Ectodermal cell (in vitro differentiated cells): ENCODE data around the gene METTL26.

Source experiments
- H3K27ac ChIP-seq: 2 replicates; pipeline ENCODE4 v1.7.0; 2013; ENCODE audit warnings: mild to moderate bottlenecking, low read depth, low read length; ENCODE audit not compliant: insufficient read depth, poor library complexity, severe bottlenecking
- H3K27me3 ChIP-seq: 2 replicates; pipeline ENCODE4 v1.7.0; 2013; ENCODE audit warnings: mild to moderate bottlenecking, low read length; ENCODE audit not compliant: insufficient read depth, control insufficient read depth, poor library complexity, severe bottlenecking
- H3K36me3 ChIP-seq: one replicate; pipeline ENCODE4 v1.7.0; 2013; ENCODE audit warnings: low read length; ENCODE audit not compliant: control insufficient read depth, insufficient read depth
- H3K4me1 ChIP-seq: one replicate; pipeline ENCODE4 v1.7.0; 2013; ENCODE audit warnings: low read length; ENCODE audit not compliant: control insufficient read depth, insufficient read depth
- H3K4me3 ChIP-seq: 2 replicates; pipeline ENCODE4 v1.7.0; 2013; ENCODE audit warnings: low read depth, low read length, control low read depth; ENCODE audit not compliant: insufficient read depth
- H3K9me3 ChIP-seq: 2 replicates; pipeline ENCODE4 v1.7.0; 2013; ENCODE audit warnings: mild to moderate bottlenecking, low read length, moderate library complexity; ENCODE audit not compliant: control insufficient read depth
- WGBS, 2 experiments: methylation state at CpG; one replicate each; pipeline ENCODE4 v1.1.7; 2013; ENCODE audit warnings: missing lambda C conversion rate in 2 of 2; 5-methylcytosine and 5-hydroxymethylcytosine counted together

METTL26 gene

DNA sequence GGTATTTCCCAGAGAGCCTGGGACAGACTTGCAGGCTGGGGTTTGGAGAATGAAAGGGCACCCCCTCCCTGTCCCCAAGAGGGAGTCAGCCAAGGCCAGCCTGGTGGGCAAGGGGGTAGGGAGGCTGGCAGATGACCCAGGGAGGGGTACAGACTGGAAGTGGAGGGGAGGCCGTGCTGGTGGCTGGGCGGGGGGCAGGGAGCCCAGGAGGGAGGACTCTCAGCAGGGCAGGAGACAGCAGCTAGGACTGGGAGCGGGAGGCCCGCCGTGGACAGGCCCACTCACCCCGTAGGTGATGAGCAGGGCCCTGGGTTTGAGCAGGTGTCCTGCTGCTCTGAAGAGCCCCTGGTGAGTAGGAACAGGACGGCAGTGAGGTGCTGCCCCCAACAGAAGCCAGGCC is 1.1 kb downstream of the METTL26 start:
- H3K36me3 ChIP-seq, result no peaks in the 10 kb centered on the region
- no peaks in the 10 kb centered on the region for H3K9me3 ChIP-seq
- WGBS, 2 experiments, result 88 to 90% methylated on average over 7 of the region's 7 CpGs
- no peak overlapping the region for H3K27ac ChIP-seq
- no peaks in the 10 kb centered on the region for H3K27me3 ChIP-seq
- H3K4me3 ChIP-seq, result peak overlapping the region; percentile 77
- peaks cover 35% of the 10 kb centered on the region for H3K4me1 ChIP-seq

DNA sequence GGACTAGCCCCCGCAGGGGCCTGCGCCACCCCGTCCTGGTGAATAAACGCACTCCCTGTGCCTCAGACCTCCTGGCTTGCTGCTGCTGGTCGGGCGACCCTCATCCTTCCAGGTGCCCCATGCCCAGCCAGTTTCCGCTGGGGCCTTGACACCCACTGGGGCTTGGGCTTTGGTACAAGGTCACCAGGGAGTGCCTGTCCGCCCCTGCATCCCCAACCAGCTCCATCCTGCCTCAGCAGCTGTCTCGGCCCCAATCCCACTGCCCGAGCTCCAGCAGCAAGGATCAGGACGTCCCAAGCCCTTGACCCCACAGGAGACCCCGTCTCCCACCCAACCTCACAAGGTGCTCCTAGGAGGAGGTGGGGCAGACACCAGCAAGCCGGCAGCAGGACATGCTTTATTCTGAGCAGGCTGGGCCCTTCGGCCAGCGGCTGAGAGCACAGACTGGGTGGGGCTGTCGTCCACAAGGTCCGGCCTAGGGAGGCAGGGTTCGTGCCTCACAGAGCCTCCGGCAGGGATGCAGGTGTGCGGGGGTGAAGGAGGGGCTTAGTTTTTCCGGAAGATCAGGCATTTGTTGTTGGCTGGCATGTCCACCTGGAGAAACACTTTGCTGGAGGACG is 1.9 kb downstream of the METTL26 start:
- Histone ChIP-seq H3K4me3 (no peak overlapping the region), H3K27me3 (no peaks in the 10 kb centered on the region), H3K27ac (no peak overlapping the region), H3K9me3 (no peaks in the 10 kb centered on the region), H3K36me3 (no peaks in the 10 kb centered on the region), H3K4me1 (peaks cover 43% of the 10 kb centered on the region)
- WGBS, 2 experiments, result 94 to 95% methylated on average over 22 of the region's 22 CpGs

DNA sequence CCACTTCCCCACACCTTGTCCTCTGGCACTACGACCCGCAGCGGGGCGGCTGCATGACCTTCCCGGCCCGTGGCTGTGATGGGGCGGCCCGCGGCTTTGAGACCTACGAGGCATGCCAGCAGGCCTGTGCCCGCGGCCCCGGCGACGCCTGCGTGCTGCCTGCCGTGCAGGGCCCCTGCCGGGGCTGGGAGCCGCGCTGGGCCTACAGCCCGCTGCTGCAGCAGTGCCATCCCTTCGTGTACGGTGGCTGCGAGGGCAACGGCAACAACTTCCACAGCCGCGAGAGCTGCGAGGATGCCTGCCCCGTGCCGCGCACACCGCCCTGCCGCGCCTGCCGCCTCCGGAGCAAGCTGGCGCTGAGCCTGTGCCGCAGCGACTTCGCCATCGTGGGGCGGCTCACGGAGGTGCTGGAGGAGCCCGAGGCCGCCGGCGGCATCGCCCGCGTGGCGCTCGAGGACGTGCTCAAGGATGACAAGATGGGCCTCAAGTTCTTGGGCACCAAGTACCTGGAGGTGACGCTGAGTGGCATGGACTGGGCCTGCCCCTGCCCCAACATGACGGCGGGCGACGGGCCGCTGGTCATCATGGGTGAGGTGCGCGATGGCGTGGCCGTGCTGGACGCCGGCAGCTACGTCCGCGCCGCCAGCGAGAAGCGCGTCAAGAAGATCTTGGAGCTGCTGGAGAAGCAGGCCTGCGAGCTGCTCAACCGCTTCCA is 2.6 kb downstream of the METTL26 start:
- Histone ChIP-seq H3K4me1 (peaks cover 46% of the 10 kb centered on the region), H3K27ac (no peak overlapping the region), H3K27me3 (no peaks in the 10 kb centered on the region), H3K4me3 (no peak overlapping the region), H3K36me3 (no peaks in the 10 kb centered on the region), H3K9me3 (no peaks in the 10 kb centered on the region)
- WGBS, 2 experiments, result 96% methylated on average over 74 of the region's 74 CpGs

DNA sequence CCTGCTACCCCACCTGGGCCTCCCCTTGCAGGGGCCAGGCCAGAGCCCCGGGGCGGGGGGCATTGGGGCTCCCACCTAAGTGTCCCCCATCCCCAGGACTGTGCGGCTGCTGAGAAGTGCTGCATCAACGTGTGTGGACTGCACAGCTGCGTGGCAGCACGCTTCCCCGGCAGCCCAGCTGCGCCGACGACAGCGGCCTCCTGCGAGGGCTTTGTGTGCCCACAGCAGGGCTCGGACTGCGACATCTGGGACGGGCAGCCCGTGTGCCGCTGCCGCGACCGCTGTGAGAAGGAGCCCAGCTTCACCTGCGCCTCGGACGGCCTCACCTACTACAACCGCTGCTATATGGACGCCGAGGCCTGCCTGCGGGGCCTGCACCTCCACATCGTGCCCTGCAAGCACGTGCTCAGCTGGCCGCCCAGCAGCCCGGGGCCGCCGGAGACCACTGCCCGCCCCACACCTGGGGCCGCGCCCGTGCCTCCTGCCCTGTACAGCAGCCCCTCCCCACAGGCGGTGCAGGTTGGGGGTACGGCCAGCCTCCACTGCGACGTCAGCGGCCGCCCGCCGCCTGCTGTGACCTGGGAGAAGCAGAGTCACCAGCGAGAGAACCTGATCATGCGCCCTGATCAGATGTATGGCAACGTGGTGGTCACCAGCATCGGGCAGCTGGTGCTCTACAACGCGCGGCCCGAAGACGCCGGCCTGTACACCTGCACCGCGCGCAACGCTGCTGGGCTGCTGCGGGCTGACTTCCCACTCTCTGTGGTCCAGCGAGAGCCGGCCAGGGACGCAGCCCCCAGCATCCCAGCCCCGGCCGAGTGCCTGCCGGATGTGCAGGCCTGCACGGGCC is 3.4 kb downstream of the METTL26 start:
- peak overlapping the region; percentile 13 for H3K4me3 ChIP-seq
- H3K36me3 ChIP-seq, result no peaks in the 10 kb centered on the region
- no peaks in the 10 kb centered on the region for H3K9me3 ChIP-seq
- 94% methylated on average over 67 of the region's 67 CpGs for WGBS, 2 experiments
- no peaks in the 10 kb centered on the region for H3K27me3 ChIP-seq
- peaks cover 49% of the 10 kb centered on the region for H3K4me1 ChIP-seq
- no peak overlapping the region for H3K27ac ChIP-seq

DNA sequence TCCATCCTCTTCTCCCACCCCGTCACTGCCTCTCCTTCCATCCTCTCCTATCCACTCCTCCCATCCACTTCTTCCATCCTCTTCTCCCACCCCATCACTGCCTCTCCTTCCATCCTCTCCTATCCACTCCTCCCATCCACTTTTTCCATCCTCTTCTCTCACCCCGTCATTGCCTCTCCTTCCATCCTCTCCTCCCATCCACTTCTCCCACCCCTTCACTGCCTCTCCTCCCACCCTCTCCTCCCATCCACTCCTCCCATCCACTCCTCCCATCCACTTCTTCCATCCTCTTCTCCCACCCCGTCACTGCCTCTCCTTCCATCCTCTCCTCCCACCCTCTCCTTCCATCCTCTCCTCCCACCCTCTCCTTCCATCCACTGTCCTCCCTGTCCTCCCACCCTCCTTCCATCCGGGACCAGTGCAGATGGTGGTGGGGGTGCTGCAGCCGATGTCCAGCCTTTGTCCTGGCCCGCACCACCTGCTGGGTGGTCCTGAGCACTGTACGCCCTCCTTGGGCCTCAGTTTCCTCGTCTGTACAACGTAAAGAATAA is 4.2 kb downstream of the METTL26 start:
- Histone ChIP-seq H3K9me3 (no peaks in the 10 kb centered on the region), H3K27ac (no peak overlapping the region), H3K4me3 (peak overlapping the region; percentile 13), H3K27me3 (no peaks in the 10 kb centered on the region), H3K4me1 (peaks cover 44% of the 10 kb centered on the region), H3K36me3 (peaks cover 5% of the 10 kb centered on the region)
- 73 to 78% methylated on average over 9 of the region's 9 CpGs for WGBS, 2 experiments

- Histone ChIP-seq H3K27me3 (no peaks in the 10 kb centered on the region), H3K9me3 (no peaks in the 10 kb centered on the region), H3K36me3 (peaks cover 8% of the 10 kb centered on the region), H3K27ac (peak within 1 kb of the TSS; percentile 97), H3K4me1 (peaks cover 44% of the 10 kb centered on the region), H3K4me3 (peak within 1 kb of the TSS; percentile 58)
- 6 to 7% methylated on average over 23 of the region's 23 CpGs for WGBS, 2 experiments
Observed at GRCh38 chr16:630815-631405, 5.2 kb downstream of the METTL26 start, which contains the start of gene WFIKKN1. WFIKKN1 (plus strand) TSS chr16:630985; CDS start chr16:631254, 269 bp downstream.

- no peaks in the 10 kb centered on the region for H3K27me3 ChIP-seq
- H3K9me3 ChIP-seq, result no peaks in the 10 kb centered on the region
- peak overlapping the region; percentile 58 for H3K4me3 ChIP-seq
- peaks cover 41% of the 10 kb centered on the region for H3K4me1 ChIP-seq
- 26 to 27% methylated on average over 29 of the region's 29 CpGs for WGBS, 2 experiments
- peaks cover 9% of the 10 kb centered on the region for H3K36me3 ChIP-seq
- H3K27ac ChIP-seq, result peak overlapping the region; percentile 97
Observed at GRCh38 chr16:630249-630814, 5.8 kb downstream of the METTL26 start.

GRCh38 chr16:629833-630248 is 6.3 kb downstream of the METTL26 start:
- H3K9me3 ChIP-seq, result no peaks in the 10 kb centered on the region
- H3K4me1 ChIP-seq, result peaks cover 36% of the 10 kb centered on the region
- H3K27ac ChIP-seq, result peak overlapping the region; percentile 97
- H3K4me3 ChIP-seq, result peak overlapping the region; percentile 58
- no peaks in the 10 kb centered on the region for H3K27me3 ChIP-seq
- WGBS, 2 experiments, result 17 to 18% methylated on average over 11 of the region's 11 CpGs
- H3K36me3 ChIP-seq, result peaks cover 9% of the 10 kb centered on the region

GRCh38 chr16:629185-629832 is 6.8 kb downstream of the METTL26 start:
- Histone ChIP-seq H3K36me3 (peaks cover 9% of the 10 kb centered on the region), H3K4me3 (peak overlapping the region; percentile 16), H3K9me3 (no peaks in the 10 kb centered on the region), H3K27ac (peak overlapping the region; percentile 97), H3K27me3 (no peaks in the 10 kb centered on the region), H3K4me1 (peaks cover 36% of the 10 kb centered on the region)
- WGBS, 2 experiments, result 57 to 58% methylated on average over 29 of the region's 29 CpGs
